Panc1 (cell line): ENCODE data around the gene P2RX2. TPM values are rescaled to one million over a fixed set of nuclear protein-coding genes. Genes with fewer than 3 reads are reported as not detected.

Experiments
- ATAC-seq: fragments of 200-7000 bp; cut with Tn5 transposase; 2 replicates; pipeline ENCODE4 v1.9.1; 2020; ENCODE audit warnings: mild to moderate bottlenecking, moderate library complexity
- BruUV-seq: library from RNA; stranded (reverse); fragments of 400-500 nt; replicated peaks from 2 replicates; lab custom pipeline; 2021; lab: Mats Ljungman, UMichigan
- CTCF ChIA-PET: fragments of 300-600 bp; sonication (Branson Sonifier 250); formaldehyde crosslinking; loops from one replicate; lab custom pipeline; 2022; ENCODE audit warnings: antibody characterized with exemption; lab: Charles Lee
- POLR2A ChIA-PET: fragments of 300-600 bp; sonication (Branson Sonifier 250); formaldehyde crosslinking; loops from one replicate; lab custom pipeline; 2022; ENCODE audit warnings: antibody characterized with exemption; lab: Charles Lee
- DNase-seq: peaks from one replicate; pipeline ENCODE4 v3.0.0-alpha.2; 2010; ENCODE audit warnings: low read depth, low spot score
- H3K27ac ChIP-seq: 2 replicates; pipeline ENCODE4 v1.5.1; 2011; ENCODE audit warnings: mild to moderate bottlenecking, low read length, inconsistent platforms
- H3K27me3 ChIP-seq: fragments of 200-500 bp; sonication (Bioruptor generic); 2 replicates; pipeline ENCODE4 v1.6.0; 2014; ENCODE audit warnings: low read length, inconsistent platforms; ENCODE audit not compliant: control insufficient read depth, insufficient read depth
- H3K36me3 ChIP-seq: fragments of 200-500 bp; sonication (Bioruptor generic); 2 replicates; pipeline ENCODE4 v1.5.1; 2014; ENCODE audit warnings: inconsistent platforms, mild to moderate bottlenecking, low read length, moderate library complexity; ENCODE audit not compliant: control insufficient read depth, insufficient read depth
- H3K4me1 ChIP-seq: 2 replicates; pipeline ENCODE4 v1.5.1; 2011; ENCODE audit warnings: inconsistent platforms, mild to moderate bottlenecking, low read length, moderate library complexity; ENCODE audit not compliant: control insufficient read depth, insufficient read depth
- H3K4me3 ChIP-seq, 2 experiments: 2 replicates each; pipeline ENCODE4 v1.5.1; 2011 to 2012; ENCODE audit warnings: low read depth in 2 of 2, low read length in 2 of 2, mild to moderate bottlenecking in 2 of 2, inconsistent platforms in 1 of 2, moderate library complexity in 1 of 2
- H3K9me3 ChIP-seq: fragments of 200-500 bp; sonication (Bioruptor generic); 2 replicates; pipeline ENCODE4 v1.5.1; 2014; ENCODE audit warnings: low read depth, mild to moderate bottlenecking, inconsistent platforms, low read length, moderate library complexity; ENCODE audit not compliant: control insufficient read depth, insufficient read depth
- CTCF ChIP-seq: fragments of 450-650 bp; IDR thresholded peaks from 2 replicates; pipeline ENCODE4 v1.5.1; 2017; ENCODE audit warnings: mild to moderate bottlenecking
- POLR2AphosphoS5 ChIP-seq: IDR thresholded peaks from 2 replicates; pipeline ENCODE4 v1.6.1; 2012; ENCODE audit warnings: mild to moderate bottlenecking, low read depth, low read length, moderate library complexity
- REST ChIP-seq, 2 experiments: IDR thresholded peaks; 2 replicates each; pipeline ENCODE4 v1.6.1; 2011 to 2012; ENCODE audit warnings: low read depth in 2 of 2, control low read depth in 1 of 2, low read length in 1 of 2, mild to moderate bottlenecking in 1 of 2, moderate library complexity in 1 of 2; ENCODE audit not compliant: insufficient read depth in 1 of 2
- SIN3A ChIP-seq: IDR thresholded peaks from 2 replicates; pipeline ENCODE4 v1.6.1; 2012; ENCODE audit warnings: low read depth, mild to moderate bottlenecking, low read length, moderate library complexity, borderline replicate concordance; ENCODE audit not compliant: insufficient read depth
- TCF7L2 ChIP-seq: IDR thresholded peaks from 2 replicates; pipeline ENCODE4 v1.6.1; 2011; ENCODE audit warnings: mild to moderate bottlenecking, low read depth, low read length, inconsistent platforms
- in situ Hi-C: cut with HindIII; loops from 2 replicates; pipeline ENCODE4 v1.10.0; 2016; ENCODE audit warnings: low sequenced_read_pairs, low pct_unique_long_range_greater_than_20kb
- intact Hi-C: fragments of 100-400 bp; cut with micrococcal nuclease; formaldehyde crosslinking; loops from one replicate; pipeline ENCODE4 v1.10.0; 2022; ENCODE audit not compliant: unreplicated experiment
- total RNA-seq: library from RNA; stranded (reverse); gene quantifications from one replicate; pipeline ENCODE4 v1.2.1, GENCODE V29; 2021; ENCODE audit not compliant: unreplicated experiment

The P2RX2 gene
- total RNA-seq, 1 experiment from 2014 or later: 1.2 TPM

- BruUV-seq: no TSS peak
- ATAC-seq: no peak
- Histone ChIP-seq H3K4me1 (no peaks in the 10 kb centered on the region), H3K27ac (no peak overlapping the region), H3K36me3 (peaks cover 17% of the 10 kb centered on the region), H3K9me3 (no peaks in the 10 kb centered on the region), H3K4me3 (no peak overlapping the region), H3K27me3 (no peaks in the 10 kb centered on the region)
- no peak for DNase-seq
- CTCF ChIA-PET: no interaction called here
- in situ Hi-C loops: no loop called here
- intact Hi-C loops: no loop called here
- POLR2A ChIA-PET: no interaction called here
- no peak for TF ChIP-seq POLR2AphosphoS5
- no peak for TF ChIP-seq CTCF
- TF ChIP-seq TCF7L2: no peak
- no peak for TF ChIP-seq REST (IDR thresholded peaks at IDR 0.05; ENCODE audit: insufficient read depth in 1 of 2, low read depth in 2 of 2, low read length in 1 of 2)
- no peak for TF ChIP-seq SIN3A
Observed at GRCh38 chr12:132651444-132652100, 33.0 kb downstream of the P2RX2 start.

GRCh38 chr12:132653567-132654290, 35.2 kb downstream of the P2RX2 start:
- ChIA-PET CTCF (no interaction called here), POLR2A (interaction anchor here (0.6 kb wide), 1 partner anchor 397 kb away, joined by 4 read pairs; no protein-coding TSS in a partner anchor)
- no peaks in the 10 kb centered on the region for H3K27me3 ChIP-seq
- ATAC-seq: no peak
- TSS peak; percentile 45 for BruUV-seq
- intact Hi-C loops: no loop called here
- no peak overlapping the region for H3K27ac ChIP-seq
- no peaks in the 10 kb centered on the region for H3K4me1 ChIP-seq
- H3K36me3 ChIP-seq: peaks cover 24% of the 10 kb centered on the region
- TF ChIP-seq TCF7L2 (no peak), CTCF (no peak), SIN3A (no peak), POLR2AphosphoS5 (no peak), REST (IDR thresholded peaks at IDR 0.05; ENCODE audit: insufficient read depth in 1 of 2, low read depth in 2 of 2, low read length in 1 of 2) (no peak)
- no peak overlapping the region for H3K4me3 ChIP-seq
- in situ Hi-C loops: no loop called here
- no peak for DNase-seq
- no peaks in the 10 kb centered on the region for H3K9me3 ChIP-seq
